Measurements from ENCODE around the gene MYL10.

Gene MYL10

GRCh38 chr7:101590663-101591435 is 38.2 kb downstream of the MYL10 start:
- WGBS, result 91% methylated on average over 15 of the region's 18 CpGs

DNA sequence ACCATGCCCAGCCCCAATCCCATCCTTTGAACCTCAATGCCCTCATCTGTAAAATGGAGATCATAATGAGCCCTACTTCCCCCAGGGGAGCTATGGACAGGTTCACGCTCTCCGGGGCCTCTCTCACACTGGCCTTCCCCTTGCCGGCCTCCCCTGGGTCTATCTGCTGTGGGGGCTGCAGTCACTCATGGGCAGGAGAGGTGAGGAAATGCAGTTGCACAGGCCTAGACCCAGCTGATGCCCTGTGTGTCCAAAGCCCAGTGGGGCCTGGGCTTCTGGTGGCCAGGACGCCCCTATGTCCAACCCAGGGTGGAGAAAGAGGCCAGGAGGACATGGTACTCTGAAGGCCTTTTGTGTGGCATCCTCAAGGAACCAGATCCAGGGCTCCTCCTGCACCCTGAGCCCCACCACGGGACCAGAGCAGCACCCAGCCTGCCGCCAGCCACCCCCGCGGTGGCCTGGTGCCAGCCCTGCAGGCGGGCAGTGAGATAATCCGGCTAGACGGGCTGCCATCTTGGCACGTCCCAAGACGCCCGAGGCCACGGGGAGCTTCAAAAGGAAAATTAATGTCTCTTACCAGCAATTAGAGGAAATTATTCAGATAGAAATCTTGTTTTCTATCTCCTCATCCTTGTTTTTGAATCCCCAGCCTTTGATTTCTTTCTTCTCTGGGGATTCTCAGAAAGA is 39.0 kb downstream of the MYL10 start:
- WGBS, result 81% methylated on average over 8 of the region's 15 CpGs
- H3K14ac ChIP-seq (ENCODE audit: low read length in 2 of 2), result no peak overlapping the region

More at GRCh38 chr7:101590663-101591435, 38.2 kb downstream of the MYL10 start:
- H2BK5ac ChIP-seq (ENCODE audit: low read depth, low read length, poor library complexity, severe bottlenecking), result no peak overlapping the region
- H3K18ac ChIP-seq (ENCODE audit: low read depth in 1 of 2, low read length in 2 of 2), result no peak overlapping the region
- no peak overlapping the region for H4K8ac ChIP-seq (ENCODE audit: low read length)
- no peaks in the 10 kb centered on the region for H3K79me1 ChIP-seq (replicated peaks; ENCODE audit: low read length, poor library complexity, severe bottlenecking)
- H2BK15ac ChIP-seq (ENCODE audit: low read depth, poor library complexity, severe bottlenecking), result no peak overlapping the region
- no peak overlapping the region for H3K9ac ChIP-seq (ENCODE audit: low read length)
- H3K4ac ChIP-seq (ENCODE audit: low read depth in 1 of 2, low read length in 2 of 2), result no peak overlapping the region
- H2AK5ac ChIP-seq (ENCODE audit: low read length, severe bottlenecking), result no peak overlapping the region
- H3K36me3 ChIP-seq (ENCODE audit: control insufficient read depth in 1 of 2, insufficient read depth in 2 of 2, low read depth in 1 of 2, low read length in 2 of 2), result peaks cover 0 to 3% of the 10 kb centered on the region in 2 experiments
- peaks cover 1% of the 10 kb centered on the region for H3K4me1 ChIP-seq (ENCODE audit: control insufficient read depth, insufficient read depth, low read depth, low read length)
- H4K91ac ChIP-seq (ENCODE audit: low read length), result no peak overlapping the region
- H3K4me2 ChIP-seq (ENCODE audit: low read length, poor library complexity, severe bottlenecking), result no peak overlapping the region
- H3K27ac ChIP-seq (ENCODE audit: low read length, poor library complexity, severe bottlenecking), result no peak overlapping the region
- H3K27me3 ChIP-seq (ENCODE audit: control insufficient read depth in 1 of 2, insufficient read depth in 1 of 2, low read length in 2 of 2), result peaks cover 21 to 56% of the 10 kb centered on the region in 2 experiments
- H3K9me3 ChIP-seq (ENCODE audit: control insufficient read depth, low read length), result no peaks in the 10 kb centered on the region
- no peak overlapping the region for H3K23ac ChIP-seq (ENCODE audit: low read length in 2 of 2)
- DNase-seq, result no peak
- H3K4me3 ChIP-seq (ENCODE audit: insufficient read depth in 1 of 2, low read depth in 1 of 2, low read length in 2 of 2), result no peak overlapping the region
- H3K14ac ChIP-seq (ENCODE audit: low read length in 2 of 2), result no peak overlapping the region
- H2BK12ac ChIP-seq (ENCODE audit: low read length in 2 of 2), result no peak overlapping the region
- no peak overlapping the region for H2BK120ac ChIP-seq (ENCODE audit: low read depth, low read length)
- no peak overlapping the region for H2AFZ ChIP-seq (ENCODE audit: low read depth, low read length)

DNA sequence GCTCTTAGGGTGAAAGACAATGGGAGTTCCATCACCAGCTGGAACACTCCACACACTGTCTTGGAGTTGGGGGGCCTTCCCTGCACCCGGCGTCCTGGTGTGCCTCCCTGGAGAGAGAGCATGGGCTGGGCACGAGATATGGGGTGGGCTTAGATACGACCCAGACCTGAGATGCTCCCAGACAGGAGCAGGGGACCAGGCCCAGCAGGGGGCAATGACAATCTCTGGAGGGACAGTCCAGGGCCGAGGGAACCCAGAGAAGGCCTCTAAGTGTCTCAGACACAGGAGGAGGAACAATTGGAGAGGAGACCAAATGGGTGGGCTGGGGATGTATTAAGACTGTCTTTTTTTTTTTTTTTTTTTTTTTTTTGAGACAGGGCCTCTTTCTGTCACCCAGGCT is 40.0 kb downstream of the MYL10 start:
- WGBS, result 80% methylated on average over 5 of the region's 5 CpGs
- no peak overlapping the region for H4K91ac ChIP-seq (ENCODE audit: low read length)

More for the DNA sequence above, 39.0 kb downstream of the MYL10 start:
- Histone ChIP-seq H2AFZ (ENCODE audit: low read depth, low read length) (no peak overlapping the region), H3K4ac (ENCODE audit: low read depth in 1 of 2, low read length in 2 of 2) (no peak overlapping the region), H3K4me2 (ENCODE audit: low read length, poor library complexity, severe bottlenecking) (no peak overlapping the region), H2BK15ac (ENCODE audit: low read depth, poor library complexity, severe bottlenecking) (no peak overlapping the region), H2BK5ac (ENCODE audit: low read depth, low read length, poor library complexity, severe bottlenecking) (no peak overlapping the region), H3K9me3 (ENCODE audit: control insufficient read depth, low read length) (no peaks in the 10 kb centered on the region), H3K18ac (ENCODE audit: low read depth in 1 of 2, low read length in 2 of 2) (no peak overlapping the region), H2BK12ac (ENCODE audit: low read length in 2 of 2) (no peak overlapping the region), H3K4me1 (ENCODE audit: control insufficient read depth, insufficient read depth, low read depth, low read length) (peaks cover 1% of the 10 kb centered on the region), H3K27ac (ENCODE audit: low read length, poor library complexity, severe bottlenecking) (no peak overlapping the region), H3K9ac (ENCODE audit: low read length) (no peak overlapping the region), H3K79me1 (replicated peaks; ENCODE audit: low read length, poor library complexity, severe bottlenecking) (no peaks in the 10 kb centered on the region), H2BK120ac (ENCODE audit: low read depth, low read length) (no peak overlapping the region), H2AK5ac (ENCODE audit: low read length, severe bottlenecking) (no peak overlapping the region), H4K8ac (ENCODE audit: low read length) (no peak overlapping the region), H3K23ac (ENCODE audit: low read length in 2 of 2) (no peak overlapping the region), H3K4me3 (ENCODE audit: insufficient read depth in 1 of 2, low read depth in 1 of 2, low read length in 2 of 2) (no peak overlapping the region), H3K27me3 (ENCODE audit: control insufficient read depth in 1 of 2, insufficient read depth in 1 of 2, low read length in 2 of 2) (peaks cover 15 to 48% of the 10 kb centered on the region in 2 experiments), H3K36me3 (ENCODE audit: control insufficient read depth in 1 of 2, insufficient read depth in 2 of 2, low read depth in 1 of 2, low read length in 2 of 2) (peaks cover 0 to 3% of the 10 kb centered on the region in 2 experiments), H4K91ac (ENCODE audit: low read length) (no peak overlapping the region)
- DNase-seq, result no peak

More for the DNA sequence above, 40.0 kb downstream of the MYL10 start:
- H3K9ac ChIP-seq (ENCODE audit: low read length), result no peak overlapping the region
- no peak overlapping the region for H4K8ac ChIP-seq (ENCODE audit: low read length)
- H3K4ac ChIP-seq (ENCODE audit: low read depth in 1 of 2, low read length in 2 of 2), result no peak overlapping the region
- no peak overlapping the region for H2AK5ac ChIP-seq (ENCODE audit: low read length, severe bottlenecking)
- H2BK5ac ChIP-seq (ENCODE audit: low read depth, low read length, poor library complexity, severe bottlenecking), result no peak overlapping the region
- H2BK15ac ChIP-seq (ENCODE audit: low read depth, poor library complexity, severe bottlenecking), result no peak overlapping the region
- H3K23ac ChIP-seq (ENCODE audit: low read length in 2 of 2), result no peak overlapping the region
- no peak overlapping the region for H2BK12ac ChIP-seq (ENCODE audit: low read length in 2 of 2)
- H3K4me3 ChIP-seq (ENCODE audit: insufficient read depth in 1 of 2, low read depth in 1 of 2, low read length in 2 of 2), result no peak overlapping the region
- H3K79me1 ChIP-seq (replicated peaks; ENCODE audit: low read length, poor library complexity, severe bottlenecking), result no peaks in the 10 kb centered on the region
- no peak overlapping the region for H3K27ac ChIP-seq (ENCODE audit: low read length, poor library complexity, severe bottlenecking)
- no peak overlapping the region for H3K14ac ChIP-seq (ENCODE audit: low read length in 2 of 2)
- no peak overlapping the region for H2BK120ac ChIP-seq (ENCODE audit: low read depth, low read length)
- H3K4me2 ChIP-seq (ENCODE audit: low read length, poor library complexity, severe bottlenecking), result no peak overlapping the region
- no peak overlapping the region for H3K18ac ChIP-seq (ENCODE audit: low read depth in 1 of 2, low read length in 2 of 2)
- no peak overlapping the region for H2AFZ ChIP-seq (ENCODE audit: low read depth, low read length)
- peaks cover 1% of the 10 kb centered on the region for H3K4me1 ChIP-seq (ENCODE audit: control insufficient read depth, insufficient read depth, low read depth, low read length)
- no peak for DNase-seq
- no peaks in the 10 kb centered on the region for H3K9me3 ChIP-seq (ENCODE audit: control insufficient read depth, low read length)
- H3K27me3 ChIP-seq (ENCODE audit: control insufficient read depth in 1 of 2, insufficient read depth in 1 of 2, low read length in 2 of 2), result peaks cover 9 to 40% of the 10 kb centered on the region in 2 experiments
- peaks cover 0 to 3% of the 10 kb centered on the region in 2 experiments for H3K36me3 ChIP-seq (ENCODE audit: control insufficient read depth in 1 of 2, insufficient read depth in 2 of 2, low read depth in 1 of 2, low read length in 2 of 2)

Measured in mesenchymal stem cell (in vitro differentiated cells and primary cell).